Subcutaneous adipose tissue (tissue), 4 donors: ENCODE results near the gene GNAS. TPM values are rescaled to one million over a fixed set of nuclear protein-coding genes. Genes with fewer than 3 reads are reported as not detected.

ENCODE experiments used
- CTCF ChIP-seq: fragments of 450-650 bp; IDR thresholded peaks from one replicate; pipeline ENCODE4 v1.5.1; 2016; ENCODE audit warnings: low read depth, mild to moderate bottlenecking, control low read depth, antibody characterized with exemption, moderate library complexity
- total RNA-seq, 4 donors: library from RNA; depleted of rRNA; stranded (reverse); fragments of >200 nt; gene quantifications; one replicate each; pipeline ENCODE4 v1.1.0, GENCODE V29; 2016

GNAS gene
- total RNA-seq, 4 donors from 2014 or later: 671 to 1,187 (median 863) TPM

- TF ChIP-seq CTCF: no peak
These were observed 17.9 kb downstream of the GNAS start for GRCh38 chr20:58870293-58871014.

GRCh38 chr20:58871533-58872102 lies 19.1 kb downstream of the GNAS start:
- no peak for TF ChIP-seq CTCF

GRCh38 chr20:58874469-58874868 lies 22.0 kb downstream of the GNAS start:
- no peak for TF ChIP-seq CTCF

- no peak for TF ChIP-seq CTCF
These were observed 22.6 kb downstream of the GNAS start for GRCh38 chr20:58875111-58875510.

GRCh38 chr20:58875541-58876134 lies 23.1 kb downstream of the GNAS start:
- TF ChIP-seq CTCF: no peak

- no peak for TF ChIP-seq CTCF
These were observed 23.9 kb downstream of the GNAS start for GRCh38 chr20:58876437-58876836.
